ENCODE results near the gene NLRP9. TPM values are rescaled to one million over a fixed set of nuclear protein-coding genes. Genes with fewer than 3 reads are reported as not detected.

The NLRP9 gene
- total RNA-seq, 1 donor from 2014 or later = not detected

DNA sequence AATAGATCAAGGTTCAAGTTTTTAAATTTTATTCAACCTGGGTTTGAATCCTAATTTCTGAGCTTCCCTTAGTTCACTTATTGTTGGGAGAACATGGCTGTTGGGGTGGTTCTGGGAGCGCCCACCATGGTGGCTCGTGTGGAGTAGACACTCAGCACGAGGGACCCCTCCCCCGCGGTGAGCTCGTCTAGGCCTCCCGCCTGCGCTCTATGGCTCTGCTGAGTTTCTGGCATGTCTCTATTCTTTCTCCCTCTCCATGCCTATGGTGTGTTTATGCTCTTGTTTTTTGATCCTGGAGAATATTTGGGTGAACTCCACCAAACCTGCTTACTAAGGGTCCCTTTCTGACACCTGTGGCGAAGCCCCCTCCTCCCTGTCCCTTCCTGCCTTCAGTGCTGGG, 64.7 kb downstream of the NLRP9 start:
- ATAC-seq = no peak

DNA sequence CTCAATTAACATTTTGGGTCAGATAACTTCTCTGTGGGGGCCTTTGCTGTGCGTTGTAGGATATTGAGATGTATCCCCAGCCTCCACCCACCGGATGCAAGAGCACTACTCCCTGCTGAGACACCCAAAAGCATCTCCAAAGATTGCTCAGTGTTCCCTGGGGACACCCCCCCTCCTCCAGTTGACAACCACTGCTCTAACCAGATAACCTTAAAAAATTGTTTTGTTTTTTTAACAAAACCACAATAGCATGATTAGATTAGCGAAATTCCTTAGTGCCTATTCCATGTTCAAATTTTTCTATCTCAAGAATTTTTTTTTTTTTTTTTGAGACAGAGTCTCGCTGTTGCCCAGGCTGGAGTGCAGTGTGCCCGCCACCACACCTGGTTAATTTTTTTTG, 65.8 kb downstream of the NLRP9 start:
- ATAC-seq = no peak

DNA sequence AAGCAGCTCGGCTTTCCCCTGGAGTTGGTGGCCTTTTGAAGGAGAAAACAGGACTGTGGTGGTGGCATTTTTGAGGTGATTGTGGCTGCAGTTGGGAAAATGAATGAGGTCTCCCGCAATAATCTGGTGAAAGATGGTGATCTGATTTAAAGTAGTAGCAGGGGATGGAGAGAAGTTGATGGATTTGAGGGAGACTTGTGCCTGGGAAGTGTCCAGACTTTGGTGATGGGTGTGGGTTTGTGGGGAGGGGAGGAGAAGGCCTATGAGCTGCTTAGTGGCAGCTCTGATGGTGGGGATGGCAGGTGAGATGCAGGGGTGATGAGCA, 67.2 kb downstream of the NLRP9 start:
- no peak for ATAC-seq

DNA sequence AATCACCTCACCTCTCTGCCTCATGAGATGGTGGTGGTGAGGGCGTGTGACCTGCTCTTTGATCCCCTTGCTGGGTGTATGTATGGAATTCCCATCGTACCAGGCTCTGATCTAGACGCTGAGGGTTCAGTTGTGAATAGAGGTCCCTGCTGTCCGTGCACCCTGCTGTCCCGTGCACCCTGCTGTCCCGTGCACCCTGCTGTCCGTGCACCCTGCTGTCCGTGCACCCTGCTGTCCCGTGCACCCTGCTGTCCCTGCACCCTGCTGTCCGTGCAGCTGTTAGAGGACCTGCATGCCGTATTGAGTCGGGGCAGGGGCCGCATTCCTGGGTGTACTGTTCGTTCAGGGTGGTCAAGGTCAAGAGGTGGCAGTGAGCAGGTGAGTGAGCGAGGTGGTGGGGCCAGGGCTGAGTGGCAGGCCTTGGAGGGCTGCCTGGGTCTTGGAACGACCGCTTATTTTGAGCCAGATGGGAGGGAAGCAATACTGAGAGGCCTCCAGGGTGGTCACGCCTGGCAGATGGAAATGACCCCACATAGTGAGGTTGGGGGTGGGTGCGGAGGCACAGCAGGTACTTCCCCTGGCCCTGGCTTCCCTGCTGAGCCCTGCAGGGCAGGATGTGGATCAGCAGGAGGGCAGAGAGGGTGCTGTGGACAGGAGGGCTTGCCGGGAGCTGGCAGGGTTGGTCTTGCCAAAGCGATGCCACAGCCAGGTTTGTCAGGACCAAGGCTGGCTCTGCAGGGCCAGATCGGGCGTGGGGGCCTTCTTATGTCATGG, 67.7 kb downstream of the NLRP9 start:
- no peak for ATAC-seq

DNA sequence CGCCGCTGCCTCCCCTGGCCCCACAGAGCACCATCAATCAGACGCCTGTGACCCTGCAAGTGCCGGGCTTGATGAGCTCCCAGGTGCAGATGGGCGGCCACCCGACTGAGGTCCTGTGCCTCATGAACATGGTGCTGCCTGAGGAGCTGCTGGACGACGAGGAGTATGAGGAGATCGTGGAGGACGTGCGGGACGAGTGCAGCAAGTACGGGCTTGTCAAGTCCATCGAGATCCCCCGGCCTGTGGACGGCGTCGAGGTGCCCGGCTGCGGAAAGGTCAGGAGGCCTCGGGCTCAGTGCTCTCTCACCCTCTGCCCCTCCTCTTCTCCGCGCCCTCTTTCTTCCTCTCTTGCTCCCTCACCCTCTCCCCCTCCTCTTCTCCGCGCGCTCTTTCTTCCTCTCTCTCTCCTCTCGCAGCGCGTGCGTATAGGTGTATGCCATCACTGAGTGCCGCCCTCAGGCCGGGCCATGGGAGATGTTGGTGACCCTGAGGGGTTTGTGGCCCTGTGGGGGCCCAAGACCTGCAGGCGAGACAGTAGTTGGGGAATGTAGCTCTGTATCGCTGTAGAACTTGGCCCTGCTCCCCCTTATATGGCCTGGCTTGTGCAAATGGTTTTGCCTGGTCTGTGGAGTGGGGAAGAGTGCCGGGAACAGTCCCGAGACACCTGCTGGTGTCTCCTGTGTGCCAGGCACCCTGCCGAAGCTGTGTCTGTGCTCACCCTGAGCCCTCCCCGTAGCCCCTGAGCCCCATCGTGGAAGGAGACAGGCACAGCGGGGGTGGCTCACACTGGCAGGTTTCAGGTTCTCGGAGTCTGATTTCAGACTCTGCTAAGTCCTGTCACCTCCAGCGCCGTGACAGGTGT, 68.6 kb downstream of the NLRP9 start:
- ATAC-seq = no peak

DNA sequence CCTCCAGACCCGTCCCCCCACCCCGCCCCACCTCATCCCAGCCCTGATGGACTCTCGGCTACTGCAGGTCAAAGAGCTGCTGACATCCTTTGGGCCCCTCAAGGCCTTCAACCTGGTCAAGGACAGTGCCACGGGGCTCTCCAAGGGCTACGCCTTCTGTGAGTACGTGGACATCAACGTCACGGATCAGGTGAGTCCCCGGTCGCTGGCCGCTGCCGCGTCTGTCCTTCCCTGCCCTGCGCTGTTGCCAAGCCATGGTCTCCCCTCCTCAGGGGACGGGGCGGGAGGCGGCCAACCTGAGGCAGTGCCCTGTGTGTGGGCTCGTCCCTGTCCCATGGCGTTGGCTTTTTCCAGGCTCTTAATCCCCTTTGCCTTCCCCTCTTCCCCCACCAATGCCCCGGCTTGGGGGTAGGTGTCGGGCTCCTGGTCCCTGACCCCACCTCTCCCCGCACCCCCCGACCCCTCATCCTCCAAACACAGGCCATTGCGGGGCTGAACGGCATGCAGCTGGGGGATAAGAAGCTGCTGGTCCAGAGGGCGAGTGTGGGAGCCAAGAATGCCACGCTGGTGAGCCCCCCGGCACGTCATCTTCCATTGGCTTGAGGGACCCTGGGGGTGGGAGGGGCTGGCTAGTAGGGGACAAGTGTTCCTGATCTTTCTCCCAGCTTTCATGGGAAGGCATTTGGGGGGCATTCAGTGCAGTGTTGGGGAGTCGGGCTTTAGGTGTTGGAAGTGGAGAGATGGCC, 69.4 kb downstream of the NLRP9 start:
- no peak for ATAC-seq

DNA sequence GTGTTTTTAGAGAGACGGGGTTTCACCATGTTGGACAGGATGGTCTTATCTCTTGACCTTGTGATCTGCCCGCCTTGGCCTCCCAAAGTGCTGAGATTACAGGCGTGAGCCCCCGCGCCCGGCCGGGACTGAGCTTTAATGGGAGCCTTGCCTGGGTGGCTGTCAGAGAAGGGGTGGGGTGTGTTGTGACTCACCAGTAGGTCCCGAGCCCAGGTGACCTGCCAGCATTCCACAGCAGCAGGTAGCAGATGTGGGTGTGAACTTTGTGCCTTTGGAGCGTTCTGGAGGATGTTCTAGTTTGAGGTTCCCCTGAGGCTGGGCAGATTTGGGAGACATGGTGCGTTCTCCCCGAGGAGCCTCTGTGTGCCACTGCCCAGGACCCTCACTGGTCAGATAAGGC, 70.2 kb downstream of the NLRP9 start:
- peak; percentile 80 for ATAC-seq

DNA sequence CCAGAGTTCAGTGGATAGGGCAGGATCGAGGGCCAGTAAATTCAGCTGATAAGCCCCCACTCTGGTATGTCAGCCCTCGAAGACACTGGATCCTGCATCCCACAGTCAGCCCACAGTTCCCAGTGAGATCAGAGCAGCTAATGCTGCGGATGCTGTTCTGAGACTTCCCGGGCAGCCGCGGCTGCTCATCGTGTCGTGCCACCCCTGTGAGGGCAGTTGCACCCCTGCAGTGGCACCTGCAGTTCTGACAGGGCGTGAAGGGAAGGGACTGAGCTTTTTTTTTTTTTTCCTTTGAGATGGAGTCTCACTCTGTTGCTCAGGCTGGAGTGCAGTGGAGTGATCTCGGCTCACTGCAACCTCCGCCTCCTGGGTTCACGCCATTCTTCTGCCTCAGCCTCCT, 70.7 kb downstream of the NLRP9 start:
- ATAC-seq = no peak

DNA sequence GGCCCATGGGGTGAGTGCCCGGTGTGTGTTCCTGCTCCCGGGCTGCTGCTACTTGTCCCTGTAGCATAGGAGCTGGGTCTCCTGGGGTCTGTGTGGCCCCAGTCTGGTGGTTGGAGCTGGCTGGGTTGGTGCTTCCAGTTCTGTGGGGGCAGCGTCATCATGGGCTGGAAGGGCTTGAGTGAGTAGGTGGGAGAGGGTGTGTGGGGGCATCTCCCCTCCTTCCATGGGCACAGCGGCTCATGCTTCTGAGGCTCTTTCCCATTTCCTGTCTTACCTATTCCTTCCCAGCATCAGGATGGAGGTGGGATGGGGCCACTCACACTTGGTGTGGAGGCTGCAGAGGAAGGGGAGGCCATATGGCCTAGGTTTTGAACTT, 71.2 kb downstream of the NLRP9 start:
- no peak for ATAC-seq

DNA sequence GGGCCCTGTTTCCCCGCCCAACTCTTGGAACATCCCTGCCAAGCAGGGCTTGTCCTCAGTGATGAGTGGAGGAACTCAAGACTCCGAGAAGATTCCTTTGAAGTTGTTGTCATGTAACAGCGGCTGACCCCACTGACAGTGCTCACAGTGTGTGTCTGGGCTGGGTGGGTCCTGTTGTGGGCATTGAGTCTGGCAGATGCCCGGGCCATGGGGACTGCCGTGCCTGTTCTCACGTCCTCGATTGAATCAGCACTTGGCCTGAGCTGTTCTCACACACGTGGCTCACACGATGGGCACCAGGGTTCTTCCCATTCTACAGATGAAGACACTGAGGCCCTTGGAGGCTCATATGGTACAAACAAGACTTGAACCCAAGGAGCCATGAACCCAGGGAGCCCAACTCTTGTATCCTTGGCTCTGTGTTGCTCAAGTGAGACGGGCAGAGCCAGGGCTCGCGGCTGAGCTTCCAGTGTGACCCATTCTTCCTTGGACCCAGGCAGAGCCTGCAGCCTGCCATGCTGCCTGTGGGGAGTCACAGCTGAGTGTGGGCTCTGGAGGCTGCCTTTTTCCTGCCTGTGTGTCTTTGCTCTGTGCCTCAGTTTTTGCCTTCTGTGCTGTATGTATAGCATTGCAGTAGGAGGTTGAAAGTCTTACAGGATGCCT, 71.7 kb downstream of the NLRP9 start:
- no peak for ATAC-seq

DNA sequence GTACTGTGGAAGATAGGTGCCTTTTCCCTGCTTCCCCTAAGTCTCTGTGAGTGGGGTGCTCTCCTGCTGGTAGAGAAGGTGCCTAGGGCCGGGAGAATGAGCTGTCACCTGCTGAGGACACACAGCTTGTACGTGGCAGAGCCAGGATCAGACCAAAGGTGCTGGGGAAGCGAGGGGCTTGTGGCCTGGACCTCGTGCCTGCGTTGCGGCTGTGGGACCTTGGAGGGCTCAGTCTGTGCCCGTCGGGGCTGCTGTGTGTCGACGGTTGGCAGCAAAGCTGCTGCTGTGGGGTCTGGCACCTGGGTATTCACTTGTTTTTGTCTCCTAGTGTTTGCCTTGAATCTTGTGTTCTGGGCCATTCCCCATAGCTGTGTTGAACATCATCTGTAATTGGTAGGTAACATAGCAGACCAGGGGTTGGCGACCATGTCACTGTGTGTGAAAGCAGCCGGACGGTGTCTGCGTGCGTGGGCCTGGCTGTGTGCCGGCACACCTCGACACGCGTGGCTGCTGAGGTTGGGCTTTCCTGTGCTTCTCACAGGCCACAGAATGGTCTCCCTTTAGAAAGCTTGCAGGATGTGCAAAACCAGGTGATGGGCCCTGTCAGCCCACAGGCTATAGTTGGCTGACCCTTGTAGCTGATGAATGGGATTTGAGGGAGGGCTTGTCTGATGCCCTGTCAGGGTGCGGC, 74.2 kb downstream of the NLRP9 start:
- no peak for ATAC-seq

DNA sequence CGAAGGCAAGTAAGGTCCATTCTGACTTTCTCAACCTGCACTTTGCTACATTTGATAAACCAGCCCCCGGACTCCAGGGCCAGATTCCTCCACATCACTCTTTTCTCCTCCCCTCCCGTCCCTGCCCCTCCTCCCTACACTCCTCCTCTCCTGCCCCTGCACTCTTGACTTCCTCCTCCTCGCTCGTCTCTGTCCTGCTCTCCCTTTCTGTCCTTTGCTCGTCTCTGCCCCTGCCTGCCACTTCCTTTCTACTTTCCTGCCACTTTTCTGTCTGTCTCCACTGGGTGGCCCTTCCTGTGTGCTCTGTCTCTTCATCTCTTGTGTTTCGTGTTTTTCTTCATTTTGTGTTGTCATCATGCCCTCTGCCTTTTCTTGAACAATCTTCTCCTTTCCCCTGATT, 76.4 kb downstream of the NLRP9 start:
- no peak for ATAC-seq

DNA sequence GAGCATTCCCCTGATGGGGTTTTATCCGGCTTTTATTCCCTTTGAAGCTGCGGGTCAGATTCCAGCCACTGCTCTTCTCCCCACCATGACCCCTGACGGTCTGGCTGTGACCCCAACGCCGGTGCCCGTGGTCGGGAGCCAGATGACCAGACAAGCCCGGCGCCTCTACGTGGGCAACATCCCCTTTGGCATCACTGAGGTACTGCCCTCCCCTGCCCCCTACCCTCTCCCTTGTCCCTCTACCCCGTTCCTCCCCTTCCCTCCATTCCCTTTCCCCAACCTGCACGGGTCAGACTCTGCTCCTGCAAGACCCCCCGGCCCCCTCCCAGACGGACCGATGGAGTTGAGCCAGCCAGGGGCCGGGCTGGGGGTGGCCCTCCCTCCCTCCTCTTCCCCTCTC, 77.2 kb downstream of the NLRP9 start:
- no peak for ATAC-seq

DNA sequence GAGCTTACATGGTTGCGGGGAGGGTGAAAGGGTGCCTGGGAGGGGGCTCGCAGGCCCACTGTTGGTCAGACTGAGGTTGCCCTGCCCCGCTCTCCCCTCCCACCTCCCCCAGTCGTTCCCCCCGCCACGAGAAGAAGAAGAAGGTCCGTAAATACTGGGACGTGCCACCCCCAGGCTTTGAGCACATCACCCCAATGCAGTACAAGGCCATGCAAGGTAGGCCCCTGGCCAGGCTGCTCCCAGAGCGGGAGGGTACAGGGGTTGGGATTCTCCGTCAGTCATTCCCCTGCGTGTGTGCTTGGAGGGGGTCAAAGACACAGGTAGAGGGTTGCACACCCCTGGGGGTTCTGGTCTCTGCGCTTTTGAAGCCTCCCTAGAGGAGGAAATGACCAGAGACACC, 77.8 kb downstream of the NLRP9 start:
- ATAC-seq = no peak

DNA sequence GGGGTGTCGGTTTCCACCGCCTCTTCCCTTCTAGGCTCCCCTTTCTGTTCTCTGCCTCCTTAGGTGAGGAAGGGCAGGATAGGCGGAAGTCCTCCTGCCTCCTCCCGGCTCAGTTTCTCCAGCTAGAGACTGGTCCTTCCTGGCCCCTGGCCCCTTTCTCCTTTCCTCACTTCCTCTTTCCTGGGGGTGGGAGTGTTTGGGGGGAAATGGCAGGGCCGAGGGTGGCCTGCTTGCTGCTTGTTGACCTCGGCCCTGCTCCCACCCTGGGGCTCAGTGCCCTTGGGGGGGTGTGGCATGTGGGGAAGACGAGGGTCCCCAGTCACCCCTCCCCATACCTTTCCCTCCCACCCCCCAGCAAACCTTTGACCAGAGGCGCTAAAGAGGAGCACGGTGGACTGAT, 78.4 kb downstream of the NLRP9 start:
- ATAC-seq = no peak

DNA sequence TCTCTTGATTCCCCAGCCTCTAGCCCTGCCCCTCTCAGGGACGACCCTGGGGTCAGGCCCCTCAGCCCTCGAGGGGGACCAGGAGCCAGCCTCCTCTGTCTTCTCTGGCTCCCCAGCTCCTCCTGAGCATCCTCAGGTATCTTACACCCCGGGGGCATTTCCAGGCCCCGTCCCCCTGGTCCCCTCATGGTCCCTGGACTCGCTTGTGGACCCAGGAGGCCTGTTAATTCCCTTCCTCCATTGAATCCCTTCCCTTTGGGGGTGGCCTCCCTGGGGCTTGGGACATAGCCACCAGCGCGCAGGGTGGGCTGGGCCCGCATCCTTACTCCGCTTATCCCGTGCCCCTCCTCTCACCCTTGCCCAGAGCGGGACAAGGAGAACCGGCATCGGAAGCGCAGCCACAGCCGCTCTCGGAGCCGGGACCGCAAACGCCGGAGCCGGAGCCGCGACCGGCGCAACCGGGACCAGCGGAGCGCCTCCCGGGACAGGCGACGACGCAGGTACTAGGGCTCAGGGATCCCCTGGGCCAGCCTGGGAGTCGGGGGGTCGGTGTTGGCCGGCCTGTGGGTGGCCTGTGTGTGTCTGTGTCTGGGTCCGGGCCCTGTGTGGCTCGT, 79.2 kb downstream of the NLRP9 start:
- ATAC-seq = no peak

Other genes with a start within 250 kb of the NLRP9 start
- gene SSC5D, start 250.0 kb downstream of the NLRP9 start, total RNA-seq = 0.24 TPM
- gene SBK2, start 201.3 kb downstream of the NLRP9 start, total RNA-seq = not detected
- gene SBK3, start 192.9 kb downstream of the NLRP9 start, total RNA-seq = 0.80 TPM
- 3.4 TPM for gene ZNF579, start 157.6 kb downstream of the NLRP9 start, total RNA-seq
- gene FIZ1, start 138.9 kb downstream of the NLRP9 start, total RNA-seq = 7.1 TPM
- gene ZNF524, start 138.1 kb downstream of the NLRP9 start, total RNA-seq = 20.1 TPM
- 5.3 TPM for gene ZNF865, start 132.8 kb downstream of the NLRP9 start, total RNA-seq
- gene ZNF784, start 113.8 kb downstream of the NLRP9 start, total RNA-seq = 3.8 TPM
- gene ZNF580, start 97.4 kb downstream of the NLRP9 start, total RNA-seq = 13.5 TPM
- gene ZNF581, start 94.8 kb downstream of the NLRP9 start, total RNA-seq = 21.7 TPM
- 4.7 TPM for gene CCDC106, start 90.2 kb downstream of the NLRP9 start, total RNA-seq
- 108 TPM for gene U2AF2, start 83.4 kb downstream of the NLRP9 start, total RNA-seq
- gene EPN1, start 63.2 kb downstream of the NLRP9 start, total RNA-seq = 91.9 TPM
- not detected for gene RFPL4A, start 20.7 kb upstream of the NLRP9 start, total RNA-seq
- not detected for gene RFPL4AL1, start 30.7 kb upstream of the NLRP9 start, total RNA-seq
- gene NLRP11, start 93.6 kb upstream of the NLRP9 start, total RNA-seq = not detected
- not detected for gene NLRP4, start 98.1 kb upstream of the NLRP9 start, total RNA-seq
- not detected for gene NLRP13, start 193.9 kb upstream of the NLRP9 start, total RNA-seq
- not detected for gene NLRP8, start 209.4 kb upstream of the NLRP9 start, total RNA-seq
- not detected for gene NLRP5, start 248.4 kb upstream of the NLRP9 start, total RNA-seq

All from esophagus mucosa (tissue), 1 donor.